Measurements from ENCODE around the gene SPOCK3. TPM values are rescaled to one million over a fixed set of nuclear protein-coding genes. Genes with fewer than 3 reads are reported as not detected.

The SPOCK3 gene
- total and polyA plus RNA-seq, 11 donors: 0.06 to 3.0 (median 1.1) TPM; not detected in 1

DNA sequence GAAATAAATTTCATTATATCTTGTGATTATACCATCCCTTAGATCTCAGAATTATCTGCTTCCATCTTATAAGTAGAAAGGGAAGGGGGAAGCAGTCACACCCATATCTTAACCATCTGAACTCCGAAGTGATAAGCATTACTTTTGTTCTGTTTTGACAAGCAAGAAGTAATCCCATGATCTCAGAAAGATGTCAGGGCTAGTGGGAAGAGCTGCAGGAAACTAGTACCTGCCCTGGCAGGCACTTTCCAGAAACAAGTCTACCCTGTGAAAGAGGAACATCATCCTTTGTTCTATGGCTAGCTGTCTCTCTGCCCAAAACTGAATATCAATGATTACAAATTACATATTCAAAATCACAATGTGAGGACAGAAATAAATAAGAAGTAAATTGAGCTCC, 244.4 kb downstream of the SPOCK3 start:
- DNase-seq: no peak
- Histone ChIP-seq H3K27me3 (no peaks in the 10 kb centered on the region), H3K4me3 (no peak overlapping the region), H3K36me3 (no peaks in the 10 kb centered on the region), H3K9me3 (no peaks in the 10 kb centered on the region), H3K27ac (no peak overlapping the region), H3K4me1 (no peaks in the 10 kb centered on the region)
- no peak for ATAC-seq
- TF ChIP-seq, protein P1, sequence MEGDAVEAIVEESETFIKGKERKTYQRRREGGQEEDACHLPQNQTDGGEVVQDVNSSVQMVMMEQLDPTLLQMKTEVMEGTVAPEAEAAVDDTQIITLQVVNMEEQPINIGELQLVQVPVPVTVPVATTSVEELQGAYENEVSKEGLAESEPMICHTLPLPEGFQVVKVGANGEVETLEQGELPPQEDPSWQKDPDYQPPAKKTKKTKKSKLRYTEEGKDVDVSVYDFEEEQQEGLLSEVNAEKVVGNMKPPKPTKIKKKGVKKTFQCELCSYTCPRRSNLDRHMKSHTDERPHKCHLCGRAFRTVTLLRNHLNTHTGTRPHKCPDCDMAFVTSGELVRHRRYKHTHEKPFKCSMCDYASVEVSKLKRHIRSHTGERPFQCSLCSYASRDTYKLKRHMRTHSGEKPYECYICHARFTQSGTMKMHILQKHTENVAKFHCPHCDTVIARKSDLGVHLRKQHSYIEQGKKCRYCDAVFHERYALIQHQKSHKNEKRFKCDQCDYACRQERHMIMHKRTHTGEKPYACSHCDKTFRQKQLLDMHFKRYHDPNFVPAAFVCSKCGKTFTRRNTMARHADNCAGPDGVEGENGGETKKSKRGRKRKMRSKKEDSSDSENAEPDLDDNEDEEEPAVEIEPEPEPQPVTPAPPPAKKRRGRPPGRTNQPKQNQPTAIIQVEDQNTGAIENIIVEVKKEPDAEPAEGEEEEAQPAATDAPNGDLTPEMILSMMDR (IDR thresholded peaks at IDR 0.05): no peak
- TF ChIP-seq POLR2A (IDR thresholded peaks at IDR 0.05): no peak
- WGBS, 4 donors: 43 to 63% (median 50%) methylated on average over 1 of the region's 1 CpG
- intact Hi-C loops (cut with DNase I): no loop called here

DNA sequence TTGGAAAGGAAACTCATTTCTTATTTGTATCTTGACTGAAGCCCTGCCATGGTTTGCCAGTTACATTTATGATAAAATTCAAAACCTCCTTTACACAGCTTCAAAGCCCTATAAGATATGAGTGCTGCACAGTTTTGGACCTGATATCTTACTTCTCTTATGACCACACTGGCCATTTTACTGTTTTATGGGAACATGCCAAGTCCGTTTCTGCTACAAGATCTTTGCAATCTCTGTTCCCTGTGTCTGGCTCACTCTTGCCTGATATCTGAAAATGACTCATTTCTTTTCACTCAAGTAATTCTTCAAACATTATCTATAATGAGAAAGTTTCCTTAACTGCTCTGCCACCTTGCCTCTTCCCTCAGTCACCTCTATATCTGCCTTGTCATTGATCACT, 247.3 kb downstream of the SPOCK3 start:
- no peak overlapping the region for H3K4me3 ChIP-seq
- 16 to 38% (median 35%) methylated on average over 1 of the region's 1 CpG for WGBS, 4 donors
- ATAC-seq: no peak
- no peaks in the 10 kb centered on the region for H3K27me3 ChIP-seq
- no peaks in the 10 kb centered on the region for H3K36me3 ChIP-seq
- TF ChIP-seq, protein P1 (IDR thresholded peaks at IDR 0.05): no peak
- TF ChIP-seq POLR2A (IDR thresholded peaks at IDR 0.05): no peak
- no peaks in the 10 kb centered on the region for H3K4me1 ChIP-seq
- no peak for DNase-seq
- no peak overlapping the region for H3K27ac ChIP-seq
- intact Hi-C loops (cut with DNase I): no loop called here
- H3K9me3 ChIP-seq: no peaks in the 10 kb centered on the region

DNA sequence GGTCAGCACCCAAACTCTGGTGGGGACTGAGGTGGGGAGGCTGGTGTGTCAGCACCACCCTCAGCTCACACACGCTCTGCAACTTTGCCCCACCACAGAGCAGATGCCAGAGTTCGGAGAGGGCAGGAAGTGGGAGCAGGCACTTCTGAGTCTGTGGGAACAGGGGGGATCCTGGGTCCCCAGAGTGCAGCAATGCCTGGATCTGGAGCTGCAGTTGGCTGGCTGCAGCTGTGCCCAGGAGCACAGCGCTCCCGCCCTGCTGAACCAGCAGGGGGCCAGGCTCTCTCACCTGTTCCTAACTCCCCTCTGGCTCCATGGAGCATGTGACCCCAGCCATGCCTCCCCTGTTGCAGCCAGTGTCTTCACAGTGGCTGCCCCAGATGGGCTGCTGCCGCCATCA, 252.4 kb downstream of the SPOCK3 start:
- intact Hi-C loops (cut with DNase I): no loop called here
- H3K36me3 ChIP-seq: no peaks in the 10 kb centered on the region
- DNase-seq (no peak), ATAC-seq (no peak)
- 91 to 100% (median 94%) methylated on average over 3 to 5 of the region's 5 CpGs for WGBS, 4 donors
- no peak for TF ChIP-seq POLR2A (IDR thresholded peaks at IDR 0.05)
- TF ChIP-seq, protein P1 (IDR thresholded peaks at IDR 0.05): no peak
- no peak overlapping the region for H3K27ac ChIP-seq
- no peaks in the 10 kb centered on the region for H3K9me3 ChIP-seq
- H3K27me3 ChIP-seq: no peaks in the 10 kb centered on the region
- no peak overlapping the region for H3K4me3 ChIP-seq
- H3K4me1 ChIP-seq: no peaks in the 10 kb centered on the region

DNA sequence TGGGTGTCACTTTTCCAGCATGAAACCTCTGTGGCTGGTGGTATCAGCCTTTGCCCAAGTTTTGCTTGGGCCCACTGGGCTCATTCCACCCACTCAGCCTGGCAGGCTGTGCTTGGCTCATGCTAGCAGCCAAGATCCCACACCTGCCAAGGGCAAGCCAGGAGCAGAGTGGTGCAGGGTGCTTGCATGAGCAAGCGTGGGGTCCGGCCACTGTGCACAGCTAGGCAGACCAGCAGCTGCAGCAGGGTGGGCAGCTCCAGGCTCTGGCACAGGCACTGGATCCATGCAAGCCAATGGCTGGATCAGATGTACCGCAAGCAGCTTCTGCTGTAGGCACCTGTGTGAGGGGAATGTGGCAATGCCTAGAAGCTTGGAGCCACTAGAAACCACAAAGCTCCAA, 253.9 kb downstream of the SPOCK3 start:
- 89 to 91% methylated on average over 3 of the region's 3 CpGs; no CpG with 5 or more reads in 2 of the 4 donors for WGBS, 4 donors
- ATAC-seq: no peak
- TF ChIP-seq, protein P1 (IDR thresholded peaks at IDR 0.05): no peak
- TF ChIP-seq POLR2A (IDR thresholded peaks at IDR 0.05): no peak
- Histone ChIP-seq H3K27ac (no peak overlapping the region), H3K9me3 (peaks cover 0 to 2% (median 0%) of the 10 kb centered on the region in 12 donors), H3K4me1 (no peaks in the 10 kb centered on the region), H3K27me3 (no peaks in the 10 kb centered on the region), H3K4me3 (no peak overlapping the region), H3K36me3 (no peaks in the 10 kb centered on the region)
- no peak for DNase-seq
- intact Hi-C loops (cut with DNase I): no loop called here
